Stimulated activated naive B cell treated with anti-CD40 and anti-IgM and Interleukin-4, amounts not matched to agents 10 μg/mL and 1 μg/mL and 100 μg/mL, for 72 hours (primary cell): Measurements from ENCODE around the gene SPG7.
"Not testable (repeated sequence)": the region's sequence is repeated elsewhere in the genome, so short reads cannot be mapped to it uniquely, and the experiment has no call there.

Experiments used
- ATAC-seq, 2 donors: fragments of 150-1000 bp; cut with Tn5 transposase; replicated peaks; 2 replicates each; pipeline ENCODE4 v1.10.0; 2021; ENCODE audit warnings: moderate library complexity in 1 of 2
- DNase-seq: peaks from one replicate; pipeline ENCODE4 v3.0.0; 2021
- H3K27ac Mint-ChIP-seq: one replicate; pipeline ENCODE4 v1.8.0; 2022; ENCODE audit warnings: mild to moderate bottlenecking, mixed read lengths
- H3K27me3 Mint-ChIP-seq, 2 donors: one replicate each; pipeline ENCODE4 v1.8.0; 2022; ENCODE audit warnings: mixed read lengths in 2 of 2
- H3K36me3 Mint-ChIP-seq, 2 donors: one replicate each; pipeline ENCODE4 v1.8.0; 2022; ENCODE audit warnings: mixed read lengths in 2 of 2, mild to moderate bottlenecking in 1 of 2
- H3K4me1 Mint-ChIP-seq, 2 donors: one replicate each; pipeline ENCODE4 v1.8.0; 2022; ENCODE audit warnings: mixed read lengths in 2 of 2, mild to moderate bottlenecking in 1 of 2
- H3K4me3 Mint-ChIP-seq, 2 donors: one replicate each; pipeline ENCODE4 v1.8.0; 2022; ENCODE audit warnings: mild to moderate bottlenecking in 2 of 2, mixed read lengths in 2 of 2, moderate library complexity in 1 of 2
- H3K9me3 Mint-ChIP-seq, 2 donors: one replicate each; pipeline ENCODE4 v1.8.0; 2022; ENCODE audit warnings: mixed read lengths in 2 of 2, mild to moderate bottlenecking in 1 of 2

SPG7 gene

DNA sequence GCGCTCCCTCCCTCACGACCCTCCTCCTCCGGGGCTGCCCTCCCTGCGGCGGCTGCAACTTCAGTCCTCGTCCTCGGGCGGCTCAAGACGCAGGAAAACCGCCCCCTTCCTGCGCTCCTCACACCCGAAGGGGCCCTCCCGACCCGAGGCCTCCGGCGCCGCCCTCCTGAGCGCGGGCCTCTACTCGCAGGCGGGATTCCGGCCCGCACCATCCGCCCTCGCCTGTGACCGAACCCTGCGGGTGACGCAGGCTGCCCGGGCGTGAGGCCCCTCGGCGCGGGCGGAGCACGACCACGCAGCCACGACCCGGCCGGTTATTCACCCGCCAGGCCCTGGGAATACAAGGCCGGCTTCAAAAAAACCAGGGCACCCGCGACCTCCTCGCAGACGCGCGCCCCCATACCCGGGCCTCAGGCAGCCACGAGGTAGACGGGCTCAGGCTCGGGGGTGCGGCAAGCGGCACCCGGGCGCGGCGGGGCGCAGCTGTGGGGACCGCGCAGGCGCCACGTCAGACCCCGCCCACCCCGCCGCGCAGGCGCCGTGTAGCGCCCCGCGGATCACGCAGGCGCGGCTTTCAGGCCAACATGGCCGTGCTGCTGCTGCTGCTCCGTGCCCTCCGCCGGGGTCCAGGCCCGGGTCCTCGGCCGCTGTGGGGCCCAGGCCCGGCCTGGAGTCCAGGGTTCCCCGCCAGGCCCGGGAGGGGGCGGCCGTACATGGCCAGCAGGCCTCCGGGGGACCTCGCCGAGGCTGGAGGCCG, at the start of gene SPG7:
SPG7 (plus strand) TSS at position 570 of the 757 bp plus-strand sequence; CDS start at position 585, 15 bp downstream.
- Mint-ChIP-seq H3K27me3 (no peaks in the 10 kb centered on the region), H3K4me1 (peaks cover 13 to 20% of the 10 kb centered on the region in 2 donors), H3K9me3 (no peaks in the 10 kb centered on the region), H3K27ac (peak within 1 kb of the TSS; percentile 93), H3K36me3 (peaks cover 0 to 7% of the 10 kb centered on the region in 2 donors), H3K4me3 (peak within 1 kb of the TSS; percentile 78 to 88)
- DNase-seq = peak; percentile 87
- ATAC-seq = peak; percentile 74 to 75

DNA sequence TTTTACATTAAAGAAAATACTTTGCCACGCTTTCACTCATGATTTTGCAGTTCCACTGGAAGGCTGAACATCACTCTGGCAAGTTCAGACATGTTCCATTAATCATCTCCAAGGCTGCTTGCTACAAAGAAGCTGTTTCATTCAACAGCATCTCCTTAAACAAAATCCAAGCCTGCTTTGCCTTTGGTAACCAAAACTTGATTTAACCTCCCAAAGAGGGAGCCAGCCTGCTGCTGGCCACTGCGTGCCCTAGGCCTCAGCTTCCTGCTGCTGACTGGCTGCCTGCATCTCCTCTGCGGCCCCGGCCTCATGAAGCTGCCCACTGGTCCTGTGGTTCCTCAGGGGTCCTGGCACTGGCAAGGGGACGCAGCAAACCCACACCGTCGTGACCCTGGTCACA, 49.7 kb upstream of the SPG7 start:
- Mint-ChIP-seq H3K4me3 (no peak overlapping the region), H3K27ac (no peak overlapping the region), H3K27me3 (no peaks in the 10 kb centered on the region), H3K36me3 (peaks cover 24 to 47% of the 10 kb centered on the region in 2 donors), H3K9me3 (no peaks in the 10 kb centered on the region), H3K4me1 (peaks cover 36 to 53% of the 10 kb centered on the region in 2 donors)
- no peak for DNase-seq
- no peak for ATAC-seq

DNA sequence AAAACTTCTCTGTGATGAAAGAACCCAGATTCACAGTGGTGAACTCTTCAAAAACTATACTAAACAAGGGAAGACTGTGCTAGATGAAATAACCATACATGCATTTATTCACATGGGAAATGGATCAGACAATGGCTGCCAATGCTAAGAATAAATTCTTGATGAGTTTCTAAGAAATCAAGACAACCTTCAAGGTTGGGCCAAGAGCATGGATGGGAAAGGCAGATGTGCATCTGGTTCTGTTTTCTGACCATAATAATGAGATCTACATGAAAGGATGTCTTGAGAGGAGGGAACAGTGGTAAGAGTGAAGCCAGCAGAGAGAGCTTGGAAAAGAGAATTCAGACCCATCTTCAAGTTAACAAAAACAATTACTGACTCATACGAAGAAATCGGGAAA, 49.2 kb upstream of the SPG7 start:
- Mint-ChIP-seq H3K27me3 (no peaks in the 10 kb centered on the region), H3K4me3 (no peak overlapping the region), H3K4me1 (peaks cover 36 to 49% of the 10 kb centered on the region in 2 donors), H3K36me3 (peaks cover 23 to 43% of the 10 kb centered on the region in 2 donors), H3K27ac (no peak overlapping the region), H3K9me3 (no peaks in the 10 kb centered on the region)
- ATAC-seq (no peak), DNase-seq (no peak)

DNA sequence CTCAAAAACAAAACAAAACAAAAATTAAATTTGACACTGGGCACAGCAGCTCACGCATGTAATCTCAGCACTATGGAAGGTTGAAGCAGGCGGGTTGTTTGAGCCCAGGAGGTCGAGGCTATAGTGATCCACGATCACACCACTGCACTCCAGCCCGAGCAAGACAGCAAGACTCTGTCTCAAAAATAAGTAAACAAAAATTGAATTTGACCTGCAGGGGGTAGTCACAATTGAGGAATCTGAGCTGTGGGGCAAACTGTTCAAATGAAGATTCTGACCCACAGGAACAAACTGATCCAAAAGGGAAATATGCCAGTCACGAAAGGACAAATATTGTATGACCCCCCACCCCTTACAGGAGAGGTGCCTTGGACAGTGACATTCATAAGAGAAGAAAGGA, 47.6 kb upstream of the SPG7 start:
- no peaks in the 10 kb centered on the region for H3K27me3 Mint-ChIP-seq
- no peak for ATAC-seq
- peaks cover 35 to 52% of the 10 kb centered on the region in 2 donors for H3K4me1 Mint-ChIP-seq
- H3K4me3 Mint-ChIP-seq = no peak overlapping the region
- no peak for DNase-seq
- H3K36me3 Mint-ChIP-seq = peaks cover 24 to 39% of the 10 kb centered on the region in 2 donors
- H3K9me3 Mint-ChIP-seq = no peaks in the 10 kb centered on the region
- no peak overlapping the region for H3K27ac Mint-ChIP-seq

DNA sequence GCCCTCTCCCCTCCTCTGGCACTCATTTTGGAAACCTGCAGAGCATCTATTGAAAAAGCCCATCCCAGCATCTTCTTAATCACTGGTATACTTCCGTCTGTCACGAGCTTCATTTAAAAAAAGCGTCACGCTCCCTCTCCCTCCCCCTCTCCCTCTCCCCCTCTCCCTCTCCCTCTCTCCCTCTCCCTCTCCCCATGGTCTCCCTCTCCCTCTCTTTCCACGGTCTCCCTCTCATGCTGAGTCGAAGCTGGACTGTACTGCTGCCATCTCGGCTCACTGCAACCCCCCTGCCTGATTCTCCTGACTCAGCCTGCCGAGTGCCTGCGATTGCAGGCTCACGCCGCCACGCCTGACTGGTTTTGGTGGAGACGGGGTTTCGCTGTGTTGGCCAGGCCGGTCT, 46.3 kb upstream of the SPG7 start:
- not testable (repeated sequence) for ATAC-seq, DNase-seq, H3K9me3 Mint-ChIP-seq, H3K27me3 Mint-ChIP-seq, H3K27ac Mint-ChIP-seq, H3K4me3 Mint-ChIP-seq
- H3K36me3 Mint-ChIP-seq = peaks cover 18 to 33% of the 10 kb centered on the region in 2 donors
- peaks cover 38 to 53% of the 10 kb centered on the region in 2 donors for H3K4me1 Mint-ChIP-seq

DNA sequence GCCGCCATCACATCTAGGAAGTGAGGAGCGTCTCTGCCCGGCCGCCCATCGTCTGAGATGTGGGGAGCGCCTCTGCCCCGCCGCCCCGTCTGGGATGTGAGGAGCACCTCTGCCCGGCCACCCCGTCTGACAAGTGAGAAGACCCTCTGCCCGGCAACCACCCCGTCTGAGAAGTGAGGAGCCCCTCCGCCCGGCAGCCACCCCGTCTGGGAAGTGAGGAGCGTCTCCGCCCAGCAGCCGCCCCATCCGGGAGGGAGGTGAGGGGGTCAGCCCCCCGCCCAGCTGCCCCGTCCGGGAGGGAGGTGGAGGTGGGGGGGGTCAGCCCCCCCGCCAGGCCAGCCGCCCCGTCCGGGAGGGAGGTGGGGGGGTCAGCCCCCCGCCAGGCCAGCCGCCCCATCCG, 45.6 kb upstream of the SPG7 start:
- not testable (repeated sequence) for H3K27me3 Mint-ChIP-seq, ATAC-seq, H3K27ac Mint-ChIP-seq, DNase-seq, H3K4me3 Mint-ChIP-seq, H3K9me3 Mint-ChIP-seq
- Mint-ChIP-seq H3K4me1 (peaks cover 40 to 60% of the 10 kb centered on the region in 2 donors), H3K36me3 (peaks cover 18 to 36% of the 10 kb centered on the region in 2 donors)

DNA sequence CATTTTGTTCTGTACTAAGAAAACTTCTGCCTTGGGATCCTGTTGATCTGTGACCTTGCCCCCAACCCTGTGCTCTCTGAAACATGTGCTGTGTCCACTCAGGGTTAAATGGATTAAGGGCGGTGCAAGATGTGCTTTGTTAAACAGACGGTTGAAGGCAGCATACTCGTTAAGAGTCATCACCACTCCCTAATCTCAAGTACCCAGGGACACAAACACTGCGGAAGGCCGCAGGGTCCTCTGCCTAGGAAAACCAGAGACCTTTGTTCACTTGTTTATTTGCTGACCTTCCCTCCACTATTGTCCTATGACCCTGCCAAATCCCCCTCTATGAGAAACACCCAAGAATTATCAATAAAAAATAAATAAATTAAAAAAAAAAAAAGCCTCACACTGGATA, 44.9 kb upstream of the SPG7 start:
- H3K27me3 Mint-ChIP-seq, H3K4me3 Mint-ChIP-seq, H3K27ac Mint-ChIP-seq, DNase-seq, H3K9me3 Mint-ChIP-seq, ATAC-seq: not testable (repeated sequence)
- Mint-ChIP-seq H3K4me1 (peaks cover 40 to 64% of the 10 kb centered on the region in 2 donors), H3K36me3 (peaks cover 18 to 36% of the 10 kb centered on the region in 2 donors)

DNA sequence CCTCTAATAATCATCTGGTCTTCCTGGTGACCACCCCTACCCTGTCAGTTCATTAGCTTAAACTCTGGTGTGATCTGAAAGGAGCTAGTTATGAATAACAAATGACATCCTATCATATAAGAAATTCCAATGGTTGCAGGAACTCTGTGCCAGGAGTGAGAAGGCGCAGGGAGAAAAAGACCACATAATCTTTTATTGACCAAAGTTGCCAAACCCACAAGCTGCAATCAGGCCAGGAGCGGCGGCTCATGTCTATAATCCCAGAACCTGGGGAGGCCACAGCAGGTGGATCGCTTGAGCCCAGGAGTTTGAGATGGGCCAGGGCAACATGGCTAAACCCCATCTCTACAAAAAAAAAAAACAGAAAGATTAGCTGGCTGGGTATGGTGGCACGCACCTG, 41.3 kb upstream of the SPG7 start:
- no peaks in the 10 kb centered on the region for H3K27me3 Mint-ChIP-seq
- peaks cover 30 to 57% of the 10 kb centered on the region in 2 donors for H3K4me1 Mint-ChIP-seq
- ATAC-seq (no peak), DNase-seq (no peak)
- H3K4me3 Mint-ChIP-seq = no peak overlapping the region
- no peak overlapping the region for H3K27ac Mint-ChIP-seq
- H3K36me3 Mint-ChIP-seq = peaks cover 13 to 21% of the 10 kb centered on the region in 2 donors
- H3K9me3 Mint-ChIP-seq = no peaks in the 10 kb centered on the region

DNA sequence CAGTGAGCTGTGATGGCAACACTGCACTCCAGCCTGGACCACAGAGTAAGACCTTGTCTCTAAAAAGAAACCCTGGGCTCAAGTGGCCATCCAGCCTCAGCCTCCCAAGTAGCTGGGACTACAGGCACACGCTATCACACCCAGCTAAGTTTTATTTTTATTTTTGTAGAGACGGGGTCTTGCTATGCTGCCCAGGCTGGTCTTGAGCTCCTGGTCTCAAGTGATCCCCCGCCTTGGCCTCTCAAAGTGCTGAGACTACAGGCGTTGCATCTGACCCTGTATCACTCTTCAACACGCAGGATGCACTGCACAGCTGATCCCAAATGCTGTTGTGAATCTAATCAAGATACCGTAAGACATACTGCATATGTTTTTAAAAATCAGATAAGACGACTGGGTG, 40.8 kb upstream of the SPG7 start:
- Mint-ChIP-seq H3K4me3 (no peak overlapping the region), H3K36me3 (peaks cover 12 to 24% of the 10 kb centered on the region in 2 donors), H3K27ac (no peak overlapping the region), H3K27me3 (no peaks in the 10 kb centered on the region), H3K4me1 (peaks cover 32 to 60% of the 10 kb centered on the region in 2 donors), H3K9me3 (no peaks in the 10 kb centered on the region)
- no peak for DNase-seq
- ATAC-seq = no peak

DNA sequence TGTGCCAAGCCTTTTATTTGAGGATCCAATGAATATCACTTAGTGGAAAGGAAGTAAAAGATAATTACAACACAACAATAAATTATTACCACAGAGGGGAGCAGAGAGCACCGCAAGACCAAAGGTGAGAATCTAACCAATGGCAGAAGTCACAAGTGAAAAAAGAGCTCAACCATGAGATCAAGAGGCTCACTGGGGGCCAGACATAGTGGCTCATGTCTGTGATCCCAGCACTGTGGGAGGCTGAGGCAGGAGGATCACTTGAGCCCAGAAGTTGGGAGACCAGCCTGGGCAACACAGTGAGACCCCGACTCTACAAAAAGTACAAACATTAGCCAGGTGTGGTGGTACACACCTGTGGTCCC, 35.5 kb upstream of the SPG7 start:
- no peaks in the 10 kb centered on the region for H3K27me3 Mint-ChIP-seq
- H3K27ac Mint-ChIP-seq = no peak overlapping the region
- H3K4me3 Mint-ChIP-seq = no peak overlapping the region
- peaks cover 52 to 77% of the 10 kb centered on the region in 2 donors for H3K4me1 Mint-ChIP-seq
- H3K9me3 Mint-ChIP-seq = no peaks in the 10 kb centered on the region
- no peak for ATAC-seq
- DNase-seq = no peak
- H3K36me3 Mint-ChIP-seq = peaks cover 10 to 30% of the 10 kb centered on the region in 2 donors

DNA sequence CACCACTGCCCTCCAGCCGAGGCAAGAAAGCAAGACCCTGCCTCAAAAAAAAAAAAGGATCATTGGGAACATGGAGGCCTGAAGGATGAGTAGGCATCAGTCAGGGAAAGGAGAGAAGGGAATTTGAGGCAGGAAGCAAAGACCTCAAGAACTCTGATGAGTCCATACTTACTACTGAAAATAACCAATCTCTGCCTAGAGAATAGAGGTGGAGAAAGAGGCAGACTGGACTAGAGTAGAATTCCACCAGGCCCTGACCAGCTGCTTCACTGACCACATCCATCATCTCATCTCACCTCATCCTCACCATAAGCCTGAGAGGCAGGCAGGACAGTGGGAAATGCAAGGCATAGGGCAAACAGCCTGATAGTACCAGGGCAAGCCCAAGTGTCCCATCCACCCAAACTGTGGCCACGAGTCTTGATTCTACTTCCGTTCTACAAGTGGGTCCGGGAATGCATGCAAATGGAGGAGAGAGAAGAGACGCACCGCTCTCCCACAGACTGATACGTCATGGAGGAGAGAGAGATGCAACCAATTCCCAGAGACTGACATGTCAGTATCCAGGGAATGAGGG, 35.0 kb upstream of the SPG7 start:
- Mint-ChIP-seq H3K9me3 (no peaks in the 10 kb centered on the region), H3K27ac (no peak overlapping the region), H3K36me3 (peaks cover 10 to 29% of the 10 kb centered on the region in 2 donors), H3K27me3 (no peaks in the 10 kb centered on the region), H3K4me1 (peaks cover 56 to 79% of the 10 kb centered on the region in 2 donors), H3K4me3 (no peak overlapping the region)
- no peak for DNase-seq
- no peak for ATAC-seq

DNA sequence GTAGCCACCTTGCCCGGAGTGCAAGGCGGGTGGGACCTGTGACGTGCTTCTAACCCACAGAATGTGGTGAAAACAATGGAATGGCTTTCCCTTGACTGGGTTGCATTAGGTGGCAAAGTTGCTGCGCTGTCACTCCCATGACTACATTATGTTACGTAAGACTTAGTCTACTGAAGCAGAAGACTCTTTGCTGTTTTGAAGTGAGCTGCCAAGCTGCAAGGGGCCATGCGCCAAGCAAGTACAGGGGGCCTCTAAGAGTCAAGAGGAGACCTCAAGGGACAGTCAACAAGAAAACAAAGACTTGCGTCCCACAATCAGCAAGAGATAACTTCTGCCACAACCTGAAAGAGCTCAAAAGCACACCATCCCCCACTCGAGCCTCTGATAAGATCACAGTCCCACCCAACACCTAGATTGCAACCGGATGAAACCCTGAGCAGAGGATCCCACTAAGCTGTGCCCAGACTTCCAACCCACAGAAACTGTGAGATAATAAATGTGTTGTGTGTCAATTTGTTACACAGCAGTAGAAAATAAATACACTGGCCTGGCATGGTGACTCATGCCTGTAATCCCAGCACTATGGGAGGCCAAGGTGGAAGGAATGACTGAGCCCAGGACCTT, 34.3 kb upstream of the SPG7 start:
- peaks cover 15 to 36% of the 10 kb centered on the region in 2 donors for H3K36me3 Mint-ChIP-seq
- no peaks in the 10 kb centered on the region for H3K27me3 Mint-ChIP-seq
- H3K9me3 Mint-ChIP-seq = no peaks in the 10 kb centered on the region
- ATAC-seq = no peak
- DNase-seq = no peak
- peak overlapping the region; percentile 74 for H3K27ac Mint-ChIP-seq
- H3K4me3 Mint-ChIP-seq = no peak overlapping the region
- peaks cover 62 to 86% of the 10 kb centered on the region in 2 donors for H3K4me1 Mint-ChIP-seq

DNA sequence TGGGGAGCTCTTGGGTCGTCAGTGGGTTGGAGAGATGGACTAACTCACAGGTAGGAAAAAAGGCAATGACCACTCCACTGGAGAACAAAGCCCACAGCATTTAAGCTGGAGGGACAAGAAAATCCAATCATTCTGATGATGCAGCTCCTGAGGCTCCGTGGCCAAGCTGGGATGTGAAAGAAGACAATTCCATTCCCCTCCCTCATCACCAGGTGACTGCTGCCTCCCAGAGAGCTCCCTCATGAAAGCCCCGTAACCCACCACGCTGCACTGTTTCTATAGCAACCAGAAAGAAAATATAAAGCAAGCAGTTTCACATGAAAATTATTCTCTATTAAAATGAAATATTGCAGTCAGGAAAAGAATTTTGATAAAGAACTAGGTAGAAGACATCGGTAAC, 33.1 kb upstream of the SPG7 start:
- no peak for DNase-seq
- no peak for ATAC-seq
- peaks cover 17 to 38% of the 10 kb centered on the region in 2 donors for H3K36me3 Mint-ChIP-seq
- H3K9me3 Mint-ChIP-seq = no peaks in the 10 kb centered on the region
- no peak overlapping the region for H3K27ac Mint-ChIP-seq
- peaks cover 60 to 88% of the 10 kb centered on the region in 2 donors for H3K4me1 Mint-ChIP-seq
- H3K4me3 Mint-ChIP-seq = no peak overlapping the region
- H3K27me3 Mint-ChIP-seq = no peaks in the 10 kb centered on the region

DNA sequence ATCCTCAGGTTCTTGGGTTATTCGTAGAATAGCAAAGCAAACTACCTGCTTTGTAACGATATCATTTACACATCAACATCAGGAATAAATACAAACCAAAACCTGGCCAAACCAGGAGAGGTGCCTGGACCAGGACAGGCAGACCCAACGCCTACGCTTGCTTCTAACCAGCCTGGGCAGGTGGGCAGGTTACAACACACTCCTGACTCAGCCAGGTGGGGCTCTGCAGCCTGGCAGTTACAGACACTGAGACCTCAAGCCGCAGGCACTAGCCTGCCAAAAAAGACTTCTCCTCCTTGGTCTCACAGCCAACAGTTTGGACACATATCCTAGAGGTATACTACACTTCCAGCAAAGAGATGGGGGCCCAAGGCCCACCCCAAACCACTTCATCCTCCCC, 31.8 kb upstream of the SPG7 start:
- Mint-ChIP-seq H3K4me3 (peak overlapping the region; percentile 74 to 79), H3K4me1 (peaks cover 67 to 91% of the 10 kb centered on the region in 2 donors), H3K9me3 (no peaks in the 10 kb centered on the region), H3K27me3 (no peaks in the 10 kb centered on the region), H3K27ac (peak overlapping the region; percentile 93), H3K36me3 (peaks cover 22 to 47% of the 10 kb centered on the region in 2 donors)
- ATAC-seq (peak; percentile 2 to 9), DNase-seq (no peak)
